ENCODE results near the gene MYOT.

DNA sequence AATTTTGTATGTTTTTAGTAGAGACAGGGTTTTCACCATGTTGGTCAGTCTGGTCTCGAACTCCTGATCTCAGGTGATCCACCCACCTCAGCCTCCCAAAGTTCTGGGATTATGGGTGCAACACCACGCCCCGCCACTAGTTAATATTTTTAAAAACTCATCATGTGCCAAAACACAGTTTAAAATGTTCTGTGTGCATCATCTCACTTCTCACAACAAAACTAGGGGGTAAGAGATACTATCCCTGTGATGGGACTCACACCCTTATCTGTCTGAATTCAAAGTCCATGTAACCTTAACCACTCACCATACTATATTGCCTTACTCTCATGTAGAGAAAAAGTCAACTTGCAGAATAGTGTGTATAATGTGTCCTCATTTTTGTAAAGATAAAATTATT lies 24.2 kb downstream of the MYOT start:
- TF ChIP-seq, protein P1, sequence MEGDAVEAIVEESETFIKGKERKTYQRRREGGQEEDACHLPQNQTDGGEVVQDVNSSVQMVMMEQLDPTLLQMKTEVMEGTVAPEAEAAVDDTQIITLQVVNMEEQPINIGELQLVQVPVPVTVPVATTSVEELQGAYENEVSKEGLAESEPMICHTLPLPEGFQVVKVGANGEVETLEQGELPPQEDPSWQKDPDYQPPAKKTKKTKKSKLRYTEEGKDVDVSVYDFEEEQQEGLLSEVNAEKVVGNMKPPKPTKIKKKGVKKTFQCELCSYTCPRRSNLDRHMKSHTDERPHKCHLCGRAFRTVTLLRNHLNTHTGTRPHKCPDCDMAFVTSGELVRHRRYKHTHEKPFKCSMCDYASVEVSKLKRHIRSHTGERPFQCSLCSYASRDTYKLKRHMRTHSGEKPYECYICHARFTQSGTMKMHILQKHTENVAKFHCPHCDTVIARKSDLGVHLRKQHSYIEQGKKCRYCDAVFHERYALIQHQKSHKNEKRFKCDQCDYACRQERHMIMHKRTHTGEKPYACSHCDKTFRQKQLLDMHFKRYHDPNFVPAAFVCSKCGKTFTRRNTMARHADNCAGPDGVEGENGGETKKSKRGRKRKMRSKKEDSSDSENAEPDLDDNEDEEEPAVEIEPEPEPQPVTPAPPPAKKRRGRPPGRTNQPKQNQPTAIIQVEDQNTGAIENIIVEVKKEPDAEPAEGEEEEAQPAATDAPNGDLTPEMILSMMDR (IDR thresholded peaks at IDR 0.05; ENCODE audit: insufficient read depth, low read length), result no peak
- no peak for TF ChIP-seq POLR2AphosphoS5 (IDR thresholded peaks at IDR 0.05; ENCODE audit: low read depth)

Data from HL-60 (cell line).